ENCODE data around the gene DUS3L. TPM values are rescaled to one million over a fixed set of nuclear protein-coding genes. Genes with fewer than 3 reads are reported as not detected.

DUS3L gene
- total RNA-seq, 1 experiment from 2014 or later, result 39.6 TPM

DNA sequence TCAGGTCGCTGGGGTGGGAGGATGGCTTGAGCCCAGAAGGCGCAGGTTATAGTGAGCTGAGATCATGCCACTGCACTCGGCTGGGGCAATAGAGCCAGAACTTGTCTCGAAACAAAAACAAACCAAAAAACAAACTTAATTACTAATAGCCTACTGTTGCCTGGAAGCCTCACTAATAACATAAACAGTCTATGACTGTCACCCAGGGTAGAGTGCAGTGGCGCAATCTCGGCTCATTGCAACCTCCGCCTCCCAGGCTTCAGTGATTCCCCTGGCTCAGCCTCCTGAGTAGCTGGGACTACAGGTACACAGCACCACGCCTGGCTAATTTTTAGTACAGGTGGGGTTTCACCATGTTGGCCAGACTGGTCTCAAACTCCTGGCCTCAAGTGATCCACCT lies 52.5 kb downstream of the DUS3L start:
- intact Hi-C loops (cut with micrococcal nuclease; ENCODE audit: unreplicated experiment), result no loop called here
- CTCF ChIA-PET, result interaction anchor here (0.6 kb wide), 1 partner anchor 24 kb away, joined by 5 read pairs; no protein-coding TSS in a partner anchor

More for the DNA sequence above, 52.5 kb downstream of the DUS3L start:
- H3K27ac ChIP-seq (ENCODE audit: low read length), result no peak overlapping the region
- no peaks in the 10 kb centered on the region for H3K36me3 ChIP-seq (ENCODE audit: control insufficient read depth, insufficient read depth, low read length)
- no peaks in the 10 kb centered on the region for H3K27me3 ChIP-seq (ENCODE audit: control insufficient read depth, insufficient read depth, low read length)
- no peak for DNase-seq (ENCODE audit: low read depth, low spot score)
- no peaks in the 10 kb centered on the region for H3K9me3 ChIP-seq (ENCODE audit: control insufficient read depth, insufficient read depth, low read depth, low read length)
- no peaks in the 10 kb centered on the region for H3K4me1 ChIP-seq (ENCODE audit: control insufficient read depth, insufficient read depth, low read length)
- BruUV-seq (replicated peaks), result no TSS peak
- no peak overlapping the region for H3K4me3 ChIP-seq (ENCODE audit: low read depth in 2 of 2, low read length in 2 of 2)
- in situ Hi-C loops (cut with HindIII; ENCODE audit: low pct_unique_long_range_greater_than_20kb, low sequenced_read_pairs), result no loop called here
- TF ChIP-seq TCF7L2 (IDR thresholded peaks at IDR 0.05; ENCODE audit: low read depth, low read length) (no peak), REST (IDR thresholded peaks at IDR 0.05; ENCODE audit: insufficient read depth in 1 of 2, low read depth in 2 of 2, low read length in 1 of 2) (no peak), POLR2AphosphoS5 (IDR thresholded peaks at IDR 0.05; ENCODE audit: low read depth, low read length) (no peak), SIN3A (IDR thresholded peaks at IDR 0.05; ENCODE audit: borderline replicate concordance, insufficient read depth, low read depth, low read length) (no peak)
- TF ChIP-seq, protein P1, sequence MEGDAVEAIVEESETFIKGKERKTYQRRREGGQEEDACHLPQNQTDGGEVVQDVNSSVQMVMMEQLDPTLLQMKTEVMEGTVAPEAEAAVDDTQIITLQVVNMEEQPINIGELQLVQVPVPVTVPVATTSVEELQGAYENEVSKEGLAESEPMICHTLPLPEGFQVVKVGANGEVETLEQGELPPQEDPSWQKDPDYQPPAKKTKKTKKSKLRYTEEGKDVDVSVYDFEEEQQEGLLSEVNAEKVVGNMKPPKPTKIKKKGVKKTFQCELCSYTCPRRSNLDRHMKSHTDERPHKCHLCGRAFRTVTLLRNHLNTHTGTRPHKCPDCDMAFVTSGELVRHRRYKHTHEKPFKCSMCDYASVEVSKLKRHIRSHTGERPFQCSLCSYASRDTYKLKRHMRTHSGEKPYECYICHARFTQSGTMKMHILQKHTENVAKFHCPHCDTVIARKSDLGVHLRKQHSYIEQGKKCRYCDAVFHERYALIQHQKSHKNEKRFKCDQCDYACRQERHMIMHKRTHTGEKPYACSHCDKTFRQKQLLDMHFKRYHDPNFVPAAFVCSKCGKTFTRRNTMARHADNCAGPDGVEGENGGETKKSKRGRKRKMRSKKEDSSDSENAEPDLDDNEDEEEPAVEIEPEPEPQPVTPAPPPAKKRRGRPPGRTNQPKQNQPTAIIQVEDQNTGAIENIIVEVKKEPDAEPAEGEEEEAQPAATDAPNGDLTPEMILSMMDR (IDR thresholded peaks at IDR 0.05), result no peak
- ATAC-seq, result no peak
- POLR2A ChIA-PET, result interaction anchor here (0.7 kb wide), 1 partner anchor 59 kb away, joined by 10 read pairs; no protein-coding TSS in a partner anchor

Other genes starting within 250 kb of the DUS3L start
- 2.3 TPM for gene TINCR, start 223.2 kb downstream of the DUS3L start, total RNA-seq (2021; ENCODE audit: unreplicated experiment)
- gene SAFB2, start 168.4 kb downstream of the DUS3L start, total RNA-seq (2021; ENCODE audit: unreplicated experiment), result 83.5 TPM
- gene SAFB, start 168.1 kb downstream of the DUS3L start, total RNA-seq (2021; ENCODE audit: unreplicated experiment), result 83.0 TPM
- 93.5 TPM for gene MICOS13, start 110.6 kb downstream of the DUS3L start, total RNA-seq (2021; ENCODE audit: unreplicated experiment)
- 6.0 TPM for gene HSD11B1L, start 110.1 kb downstream of the DUS3L start, total RNA-seq (2021; ENCODE audit: unreplicated experiment)
- gene RPL36, start 100.9 kb downstream of the DUS3L start, total RNA-seq (2021; ENCODE audit: unreplicated experiment), result 465 TPM
- 93.0 TPM for gene LONP1, start 71.0 kb downstream of the DUS3L start, total RNA-seq (2021; ENCODE audit: unreplicated experiment)
- 0.08 TPM for gene CATSPERD, start 70.5 kb downstream of the DUS3L start, total RNA-seq (2021; ENCODE audit: unreplicated experiment)
- gene PRR22, start 6.4 kb downstream of the DUS3L start, total RNA-seq (2021; ENCODE audit: unreplicated experiment), result 5.9 TPM
- gene NRTN, start 13.9 kb upstream of the DUS3L start, total RNA-seq (2021; ENCODE audit: unreplicated experiment), result 0.80 TPM
- not detected for gene FUT6, start 48.5 kb upstream of the DUS3L start, total RNA-seq (2021; ENCODE audit: unreplicated experiment)
- 0.36 TPM for gene FUT3, start 60.3 kb upstream of the DUS3L start, total RNA-seq (2021; ENCODE audit: unreplicated experiment)
- gene FUT5, start 79.4 kb upstream of the DUS3L start, total RNA-seq (2021; ENCODE audit: unreplicated experiment), result 0.10 TPM
- gene NDUFA11, start 112.6 kb upstream of the DUS3L start, total RNA-seq (2021; ENCODE audit: unreplicated experiment), result 242 TPM
- gene VMAC, start 113.7 kb upstream of the DUS3L start, total RNA-seq (2021; ENCODE audit: unreplicated experiment), result 5.2 TPM
- 9.2 TPM for gene CAPS, start 123.1 kb upstream of the DUS3L start, total RNA-seq (2021; ENCODE audit: unreplicated experiment)
- gene RANBP3, start 187.0 kb upstream of the DUS3L start, total RNA-seq (2021; ENCODE audit: unreplicated experiment), result 54.6 TPM

Measured in Panc1 (cell line).